ENCODE results near the gene EIF4G3.

GRCh38 chr1:21021311-21021710, 155.4 kb downstream of the EIF4G3 start:
- no peak for TF ChIP-seq EZH2 (IDR thresholded peaks at IDR 0.05)
- TF ChIP-seq POLR2AphosphoS5 (IDR thresholded peaks at IDR 0.05; ENCODE audit: borderline replicate concordance, low read depth, low read length) = no peak
- TF ChIP-seq FOXP2 (optimal IDR thresholded peaks at IDR 0.05; ENCODE audit: control extremely low read depth, extremely low read length, insufficient read depth) = no peak

Measured in SK-N-MC (cell line).